CD4-positive, CD25-positive, alpha-beta regulatory T cell (primary cell): ENCODE data around the gene SLC30A5. TPM values are rescaled to one million over a fixed set of nuclear protein-coding genes. Genes with fewer than 3 reads are reported as not detected.
"Not testable (repeated sequence)": the region's sequence is repeated elsewhere in the genome, so short reads cannot be mapped to it uniquely, and the experiment has no call there.

ENCODE experiments used
- ATAC-seq, 2 donors: fragments of 150-1000 bp; cut with Tn5 transposase; one replicate each; pipeline ENCODE4 v1.10.0; 2021; ENCODE audit warnings: low read depth in 2 of 2, moderate number of reproducible peaks in 2 of 2, moderate library complexity in 1 of 2
- DNase-seq, 3 donors: peaks; one replicate each; pipeline versions ENCODE4 v3.0.0 to v3.0.0-alpha.2; 2012 to 2022; ENCODE audit warnings: mixed read lengths in 1 of 3
- H3K27ac ChIP-seq: one replicate; pipeline ENCODE4 v1.7.0; 2013; ENCODE audit warnings: mild to moderate bottlenecking, low read length; ENCODE audit not compliant: insufficient read depth, poor library complexity, severe bottlenecking
- H3K27me3 ChIP-seq: one replicate; pipeline ENCODE4 v1.7.0; 2013; ENCODE audit warnings: low read length; ENCODE audit not compliant: control insufficient read depth, insufficient read depth
- H3K36me3 ChIP-seq: one replicate; pipeline ENCODE4 v1.7.0; 2013; ENCODE audit warnings: mild to moderate bottlenecking, low read length, moderate library complexity; ENCODE audit not compliant: control insufficient read depth, insufficient read depth
- H3K4me1 ChIP-seq: 2 replicates; pipeline ENCODE4 v1.7.0; 2013; ENCODE audit warnings: mild to moderate bottlenecking, low read length; ENCODE audit not compliant: insufficient read depth, control insufficient read depth, poor library complexity, severe bottlenecking
- H3K4me3 ChIP-seq: one replicate; pipeline ENCODE4 v1.7.0; 2013; ENCODE audit warnings: low read depth, mild to moderate bottlenecking, low read length, moderate library complexity
- H3K9me3 ChIP-seq, 2 experiments: 1 replicate in 1 of 2; 2 replicates in 1 of 2; pipeline ENCODE4 v1.7.0; 2013; ENCODE audit warnings: low read length in 2 of 2, mild to moderate bottlenecking in 1 of 2, moderate library complexity in 1 of 2; ENCODE audit not compliant: control insufficient read depth in 2 of 2
- H3K27ac Mint-ChIP-seq, 3 donors: one replicate each; pipeline ENCODE4 v1.8.0; 2020 to 2022; ENCODE audit warnings: mild to moderate bottlenecking in 3 of 3, mixed read lengths in 3 of 3, moderate library complexity in 2 of 3
- H3K27me3 Mint-ChIP-seq: one replicate; pipeline ENCODE4 v1.8.0; 2022; ENCODE audit warnings: mild to moderate bottlenecking, mixed read lengths
- H3K36me3 Mint-ChIP-seq: one replicate; pipeline ENCODE4 v1.8.0; 2020; ENCODE audit warnings: mixed read lengths
- H3K4me1 Mint-ChIP-seq, 4 donors: one replicate each; pipeline ENCODE4 v1.8.0; 2020 to 2022; ENCODE audit warnings: mixed read lengths in 4 of 4, mild to moderate bottlenecking in 1 of 4
- H3K4me3 Mint-ChIP-seq, 4 donors: one replicate each; pipeline ENCODE4 v1.8.0; 2020 to 2022; ENCODE audit warnings: mild to moderate bottlenecking in 4 of 4, mixed read lengths in 4 of 4, moderate library complexity in 3 of 4
- H3K9me3 Mint-ChIP-seq, 7 donors: one replicate each; pipeline ENCODE4 v1.8.0; 2020 to 2022; ENCODE audit warnings: mixed read lengths in 7 of 7, mild to moderate bottlenecking in 3 of 7, moderate library complexity in 2 of 7
- polyA plus RNA-seq, 4 donors: library from polyadenylated mRNA; unstranded; fragments of 300-500 nt; fragmentation: Illumina TruSeq; gene quantifications; one replicate each; pipeline ENCODE4 v1.2.3, GENCODE V29; 2021
- total RNA-seq: library from RNA; stranded (reverse); gene quantifications from one replicate; pipeline ENCODE4 v1.2.3, GENCODE V29; 2022

The SLC30A5 gene
- 25.4 TPM for total RNA-seq
- polyA plus RNA-seq = 10 to 100 TPM; 22.2 to 26.1 (median 24.6) TPM

- DNase-seq (peak; percentile 98 to 99 (median 99)), ATAC-seq (peak; percentile 99)
- Histone ChIP-seq H3K9me3 (no peaks in the 10 kb centered on the region), H3K27ac (peak within 1 kb of the TSS; percentile 97), H3K36me3 (no peaks in the 10 kb centered on the region), H3K4me1 (peaks cover 33% of the 10 kb centered on the region), H3K4me3 (peak within 1 kb of the TSS; percentile 85), H3K27me3 (no peaks in the 10 kb centered on the region)
- Mint-ChIP-seq H3K27me3 (peaks cover 6% of the 10 kb centered on the region), H3K36me3 (peaks cover 12% of the 10 kb centered on the region), H3K4me1 (peaks cover 8 to 45% (median 28%) of the 10 kb centered on the region in 4 donors), H3K9me3 (no peaks in the 10 kb centered on the region), H3K27ac (peak within 1 kb of the TSS; percentile 91 to 95 (median 92)), H3K4me3 (peak within 1 kb of the TSS; percentile 93 to 98 (median 96))
These were observed at the start of gene SLC30A5 for GRCh38 chr5:69093771-69094482. TSS of gene SLC30A5 (plus strand) at chr5:69094014. CDS start at chr5:69094256, 242 bp downstream.

GRCh38 chr5:69045213-69045612 is 48.6 kb upstream of the SLC30A5 start:
- H3K9me3 ChIP-seq, H3K36me3 Mint-ChIP-seq, DNase-seq, H3K9me3 Mint-ChIP-seq, H3K27me3 ChIP-seq, H3K27ac ChIP-seq, H3K36me3 ChIP-seq, H3K4me3 ChIP-seq, ATAC-seq, H3K4me1 ChIP-seq, H3K27me3 Mint-ChIP-seq, H3K27ac Mint-ChIP-seq, H3K4me3 Mint-ChIP-seq: not testable (repeated sequence)
- H3K4me1 Mint-ChIP-seq = peaks cover 0 to 13% (median 5%) of the 10 kb centered on the region in 4 donors

GRCh38 chr5:69046375-69046957 is 47.3 kb upstream of the SLC30A5 start:
- Mint-ChIP-seq H3K27me3 (peaks cover 6% of the 10 kb centered on the region), H3K4me3 (no peak overlapping the region), H3K9me3 (no peaks in the 10 kb centered on the region), H3K4me1 (peaks cover 0 to 13% (median 5%) of the 10 kb centered on the region in 4 donors), H3K27ac (no peak overlapping the region), H3K36me3 (no peaks in the 10 kb centered on the region)
- H3K27ac ChIP-seq = no peak overlapping the region
- H3K9me3 ChIP-seq = no peaks in the 10 kb centered on the region
- DNase-seq = peak in 1 of 3 donors; percentile 11
- H3K27me3 ChIP-seq = peaks cover 1% of the 10 kb centered on the region
- ATAC-seq = no peak
- H3K36me3 ChIP-seq = no peaks in the 10 kb centered on the region
- peaks cover 3% of the 10 kb centered on the region for H3K4me1 ChIP-seq
- no peak overlapping the region for H3K4me3 ChIP-seq

- Mint-ChIP-seq H3K4me3 (no peak overlapping the region), H3K36me3 (no peaks in the 10 kb centered on the region), H3K27me3 (peaks cover 6% of the 10 kb centered on the region), H3K27ac (no peak overlapping the region), H3K4me1 (peaks cover 0 to 9% (median 2%) of the 10 kb centered on the region in 4 donors), H3K9me3 (no peaks in the 10 kb centered on the region)
- H3K9me3 ChIP-seq = no peaks in the 10 kb centered on the region
- H3K4me1 ChIP-seq = peaks cover 2% of the 10 kb centered on the region
- no peak overlapping the region for H3K27ac ChIP-seq
- H3K4me3 ChIP-seq = no peak overlapping the region
- peaks cover 1% of the 10 kb centered on the region for H3K27me3 ChIP-seq
- peak in 1 of 3 donors; percentile 5 for DNase-seq
- ATAC-seq = no peak
- H3K36me3 ChIP-seq = no peaks in the 10 kb centered on the region
These were observed 45.6 kb upstream of the SLC30A5 start for GRCh38 chr5:69048230-69048629.

- Histone ChIP-seq H3K36me3 (no peaks in the 10 kb centered on the region), H3K9me3 (no peaks in the 10 kb centered on the region), H3K4me3 (no peak overlapping the region), H3K4me1 (no peaks in the 10 kb centered on the region), H3K27ac (no peak overlapping the region), H3K27me3 (peaks cover 1% of the 10 kb centered on the region)
- Mint-ChIP-seq H3K9me3 (no peaks in the 10 kb centered on the region), H3K4me3 (peak overlapping the region in 1 of 4 donors; percentile 45), H3K4me1 (peaks cover 0 to 3% (median 0%) of the 10 kb centered on the region in 4 donors), H3K27me3 (peaks cover 6% of the 10 kb centered on the region), H3K27ac (no peak overlapping the region), H3K36me3 (no peaks in the 10 kb centered on the region)
- no peak for DNase-seq
- ATAC-seq = no peak
These were observed 44.7 kb upstream of the SLC30A5 start for GRCh38 chr5:69049151-69049550.

- H3K27me3 Mint-ChIP-seq = peaks cover 6% of the 10 kb centered on the region
- H3K4me1 ChIP-seq = no peaks in the 10 kb centered on the region
- no peaks in the 10 kb centered on the region for H3K4me1 Mint-ChIP-seq
- no peak overlapping the region for H3K4me3 ChIP-seq
- H3K36me3 Mint-ChIP-seq = no peaks in the 10 kb centered on the region
- no peak overlapping the region for H3K27ac ChIP-seq
- peaks cover 1% of the 10 kb centered on the region for H3K27me3 ChIP-seq
- H3K9me3 ChIP-seq = no peaks in the 10 kb centered on the region
- H3K27ac Mint-ChIP-seq = no peak overlapping the region
- H3K9me3 Mint-ChIP-seq = no peaks in the 10 kb centered on the region
- DNase-seq (no peak), ATAC-seq (no peak)
- no peaks in the 10 kb centered on the region for H3K36me3 ChIP-seq
- H3K4me3 Mint-ChIP-seq = no peak overlapping the region
These were observed 44.0 kb upstream of the SLC30A5 start for GRCh38 chr5:69049796-69050195.

GRCh38 chr5:69050214-69050613 is 43.6 kb upstream of the SLC30A5 start:
- Histone ChIP-seq H3K27ac (no peak overlapping the region), H3K9me3 (no peaks in the 10 kb centered on the region), H3K36me3 (no peaks in the 10 kb centered on the region), H3K4me3 (no peak overlapping the region), H3K4me1 (no peaks in the 10 kb centered on the region), H3K27me3 (peaks cover 1% of the 10 kb centered on the region)
- Mint-ChIP-seq H3K27me3 (peaks cover 6% of the 10 kb centered on the region), H3K4me1 (no peaks in the 10 kb centered on the region), H3K9me3 (no peaks in the 10 kb centered on the region), H3K36me3 (no peaks in the 10 kb centered on the region), H3K4me3 (no peak overlapping the region), H3K27ac (no peak overlapping the region)
- ATAC-seq (no peak), DNase-seq (no peak)

- Mint-ChIP-seq H3K9me3 (peaks cover 0 to 3% (median 0%) of the 10 kb centered on the region in 7 donors), H3K36me3 (no peaks in the 10 kb centered on the region), H3K4me1 (no peaks in the 10 kb centered on the region), H3K27me3 (peaks cover 6% of the 10 kb centered on the region), H3K27ac (no peak overlapping the region), H3K4me3 (no peak overlapping the region)
- ATAC-seq (no peak), DNase-seq (no peak)
- Histone ChIP-seq H3K27me3 (peaks cover 1% of the 10 kb centered on the region), H3K4me1 (no peaks in the 10 kb centered on the region), H3K9me3 (no peaks in the 10 kb centered on the region), H3K36me3 (no peaks in the 10 kb centered on the region), H3K4me3 (no peak overlapping the region), H3K27ac (no peak overlapping the region)
These were observed 41.6 kb upstream of the SLC30A5 start for GRCh38 chr5:69052181-69052580.
